IMR-90 (cell line): ENCODE data around the gene GABRA1. TPM values are rescaled to one million over a fixed set of nuclear protein-coding genes. Genes with fewer than 3 reads are reported as not detected.

Source experiments
- ATAC-seq: fragments of 200-7000 bp; cut with Tn5 transposase; 2 replicates; pipeline ENCODE4 v1.9.1; 2020; ENCODE audit warnings: low read depth, mild to moderate bottlenecking, moderate library complexity
- BruUV-seq: library from RNA; stranded (reverse); fragments of 400-500 nt; replicated peaks from 2 replicates; lab custom pipeline; 2021; lab: Mats Ljungman, UMichigan
- CTCF ChIA-PET: fragments of 300-600 bp; formaldehyde crosslinking; extraction: SDS; loops from one replicate; lab custom pipeline; 2021; ENCODE audit warnings: antibody characterized with exemption; lab: Yijun Ruan, JAX
- POLR2A ChIA-PET: fragments of 300-600 bp; sonication (Branson Sonifier 250); formaldehyde crosslinking; loops from one replicate; lab custom pipeline; 2022; ENCODE audit warnings: antibody characterized with exemption; ENCODE audit not compliant: unreplicated experiment; lab: Charles Lee
- DNase-seq: peaks from one replicate; pipeline ENCODE4 v3.0.0; 2013
- H2AFZ ChIP-seq: replicated peaks from 2 replicates; pipeline ENCODE3; 2013; ENCODE audit warnings: low read length, mild to moderate bottlenecking; ENCODE audit not compliant: poor library complexity
- H2AK5ac ChIP-seq: 2 replicates; pipeline ENCODE4 v1.6.1; 2013; ENCODE audit warnings: low read depth, low read length, inconsistent platforms
- H2AK9ac ChIP-seq: replicated peaks from 2 replicates; pipeline ENCODE3; 2013; ENCODE audit warnings: mild to moderate bottlenecking, low read depth, low read length, moderate library complexity; ENCODE audit not compliant: poor library complexity
- H2BK120ac ChIP-seq: 2 replicates; pipeline ENCODE4 v1.6.1; 2013; ENCODE audit warnings: low read depth, low read length, inconsistent platforms
- H2BK15ac ChIP-seq: 3 replicates; pipeline ENCODE4 v1.6.1; 2013; ENCODE audit warnings: low read depth, low read length, inconsistent platforms
- H2BK20ac ChIP-seq: 2 replicates; pipeline ENCODE4 v1.6.1; 2013; ENCODE audit warnings: low read depth, mild to moderate bottlenecking, inconsistent platforms, low read length, moderate library complexity
- H2BK5ac ChIP-seq: 2 replicates; pipeline ENCODE4 v1.6.1; 2013; ENCODE audit warnings: mild to moderate bottlenecking, low read depth, low read length, inconsistent platforms; ENCODE audit not compliant: poor library complexity, severe bottlenecking
- H3K14ac ChIP-seq: replicated peaks from 2 replicates; pipeline ENCODE4 v1.6.1; 2013; ENCODE audit warnings: low read depth, low read length, inconsistent platforms
- H3K18ac ChIP-seq: 2 replicates; pipeline ENCODE4 v1.6.1; 2013; ENCODE audit warnings: low read depth, low read length, control low read depth
- H3K23ac ChIP-seq: 2 replicates; pipeline ENCODE4 v1.6.1; 2013; ENCODE audit warnings: low read depth, low read length, inconsistent platforms
- H3K27ac ChIP-seq: 2 replicates; pipeline ENCODE4 v1.5.1; 2013; ENCODE audit warnings: mild to moderate bottlenecking, control low read depth, low read length; ENCODE audit not compliant: insufficient read depth
- H3K27me3 ChIP-seq: 2 replicates; pipeline ENCODE4 v1.6.1; 2013; ENCODE audit warnings: low read length; ENCODE audit not compliant: control insufficient read depth, insufficient read depth
- H3K36me3 ChIP-seq: 2 replicates; pipeline ENCODE4 v1.6.1; 2013; ENCODE audit warnings: low read length, mixed read lengths; ENCODE audit not compliant: control insufficient read depth, insufficient read depth
- H3K4ac ChIP-seq: 2 replicates; pipeline ENCODE4 v1.6.1; 2013; ENCODE audit warnings: low read depth, low read length, inconsistent platforms
- H3K4me1 ChIP-seq: 2 replicates; pipeline ENCODE4 v1.6.1; 2013; ENCODE audit warnings: low read length, mixed read lengths; ENCODE audit not compliant: control insufficient read depth, insufficient read depth
- H3K4me2 ChIP-seq: 2 replicates; pipeline ENCODE4 v1.6.1; 2013; ENCODE audit warnings: low read depth, mild to moderate bottlenecking, control low read depth, low read length, moderate library complexity
- H3K4me3 ChIP-seq: 2 replicates; pipeline ENCODE4 v1.5.1; 2013; ENCODE audit warnings: low read depth, mild to moderate bottlenecking, control low read depth, low read length, moderate library complexity; ENCODE audit not compliant: insufficient read depth
- H3K56ac ChIP-seq: 2 replicates; pipeline ENCODE4 v1.6.1; 2013; ENCODE audit warnings: low read length, inconsistent platforms; ENCODE audit not compliant: insufficient read depth; ENCODE audit errors: extremely low read depth
- H3K79me1 ChIP-seq, 2 experiments: 2 replicates each; pipeline ENCODE4 v1.6.1; 2013; ENCODE audit warnings: low read length in 2 of 2, inconsistent platforms in 1 of 2, low read depth in 1 of 2
- H3K9ac ChIP-seq: 2 replicates; pipeline ENCODE4 v1.6.1; 2013; ENCODE audit warnings: low read depth, low read length, control low read depth
- H3K9me1 ChIP-seq: 2 replicates; pipeline ENCODE4 v1.6.1; 2013; ENCODE audit warnings: low read length, inconsistent platforms; ENCODE audit not compliant: insufficient read depth
- H3K9me3 ChIP-seq: 2 replicates; pipeline ENCODE4 v1.6.1; 2013; ENCODE audit warnings: low read length; ENCODE audit not compliant: control insufficient read depth, insufficient read depth
- H4K20me1 ChIP-seq: 2 replicates; pipeline ENCODE4 v1.6.1; 2013; ENCODE audit warnings: low read length, inconsistent platforms; ENCODE audit not compliant: insufficient read depth
- H4K5ac ChIP-seq: 2 replicates; pipeline ENCODE4 v1.6.1; 2013; ENCODE audit warnings: mild to moderate bottlenecking, low read depth, low read length, control low read depth
- H4K8ac ChIP-seq, 2 experiments: 2 replicates each; pipeline ENCODE4 v1.6.1; 2013; ENCODE audit warnings: low read depth in 2 of 2, low read length in 2 of 2, control low read depth in 1 of 2, inconsistent platforms in 1 of 2
- H4K91ac ChIP-seq: 2 replicates; pipeline ENCODE4 v1.6.1; 2013; ENCODE audit warnings: low read depth, low read length, inconsistent platforms; ENCODE audit not compliant: insufficient read depth
- CTCF ChIP-seq: conservative IDR thresholded peaks from 2 replicates; pipeline ENCODE4 v1.5.1; 2012; ENCODE audit warnings: mild to moderate bottlenecking, low read depth, low read length, improper control_type of control experiment
- MAZ ChIP-seq: IDR thresholded peaks from 2 replicates; pipeline ENCODE4 v1.6.1; 2012; ENCODE audit warnings: low read depth, mild to moderate bottlenecking, low read length, improper control_type of control experiment, moderate library complexity, borderline replicate concordance
- NFE2L2 ChIP-seq: fragments of 150-350 bp; IDR thresholded peaks from 2 replicates; pipeline ENCODE4 v1.6.1; 2016; ENCODE audit warnings: low read depth, mild to moderate bottlenecking, low read length
- POLR2A ChIP-seq: IDR thresholded peaks from 2 replicates; pipeline ENCODE4 v1.6.1; 2012; ENCODE audit warnings: mild to moderate bottlenecking, low read depth, low read length
- RAD21 ChIP-seq: IDR thresholded peaks from 2 replicates; pipeline ENCODE4 v1.6.1; 2012; ENCODE audit warnings: low read length, improper control_type of control experiment
- WGBS, 2 experiments: methylation state at CpG; one replicate each; pipeline versions ENCODE4 v1.1.5 to v1.1.7; 2013; ENCODE audit warnings: missing lambda C conversion rate in 2 of 2; ENCODE audit not compliant: insufficient read length in 1 of 2; ENCODE audit errors: extremely low coverage in 2 of 2; 5-methylcytosine and 5-hydroxymethylcytosine counted together
- dilution Hi-C: fragments of 300-500 bp; cut with HindIII; formaldehyde crosslinking; loops from one replicate; pipeline ENCODE4 v1.14.3; 2018; ENCODE audit warnings: low sequenced_read_pairs; ENCODE audit not compliant: unreplicated experiment
- in situ Hi-C: fragments of 300-500 bp; cut with MboI; formaldehyde crosslinking; loops from 3 replicates; pipeline ENCODE4 v1.14.3; 2019; ENCODE audit warnings: low sequenced_read_pairs, inconsistent platforms, mixed read lengths
- intact Hi-C: fragments of 100-400 bp; cut with micrococcal nuclease; formaldehyde crosslinking; loops from 2 replicates; pipeline ENCODE4 v1.10.0; 2022
- polyA plus RNA-seq, 3 experiments: library from polyadenylated mRNA; depleted of rRNA; stranded (reverse); fragments of >200 nt; gene quantifications; 2 replicates each; pipeline ENCODE4 v1.2.3, GENCODE V29; 2012; ENCODE audit warnings: low replicate concordance in 1 of 3
- total RNA-seq: library from RNA; depleted of rRNA; stranded (reverse); fragments of >200 nt; gene quantifications from 2 replicates; pipeline ENCODE4 v1.2.3, GENCODE V29; 2012

The GABRA1 gene
- total and polyA plus RNA-seq, 2 of the 4 experiments (the other 2 are of a cell fraction): not detected

- Histone ChIP-seq H3K56ac (no peak overlapping the region), H3K79me1 (no peaks in the 10 kb centered on the region), H2BK5ac (no peak overlapping the region), H4K20me1 (no peaks in the 10 kb centered on the region), H2AFZ (no peak overlapping the region), H3K23ac (no peak overlapping the region), H3K4me3 (no peak overlapping the region), H3K27ac (no peak overlapping the region), H3K4me2 (no peak overlapping the region), H4K8ac (no peak overlapping the region), H3K9me1 (no peaks in the 10 kb centered on the region), H2BK15ac (no peak overlapping the region), H2AK9ac (no peak overlapping the region), H3K27me3 (no peaks in the 10 kb centered on the region), H3K18ac (no peak overlapping the region), H3K4me1 (no peaks in the 10 kb centered on the region), H4K5ac (no peak overlapping the region), H3K14ac (no peak overlapping the region), H3K9me3 (peaks cover 7% of the 10 kb centered on the region), H2AK5ac (no peak overlapping the region), H4K91ac (no peak overlapping the region), H3K36me3 (no peaks in the 10 kb centered on the region), H2BK120ac (no peak overlapping the region), H2BK20ac (no peak overlapping the region), H3K4ac (no peak overlapping the region), H3K9ac (no peak overlapping the region)
- intact Hi-C loops (no loop called here), dilution Hi-C loops (no loop called here), in situ Hi-C loops (no loop called here)
- POLR2A ChIA-PET: no interaction called here
- TF ChIP-seq POLR2A: no peak
- no peak for TF ChIP-seq NFE2L2
- no peak for TF ChIP-seq CTCF
- TF ChIP-seq RAD21: no peak
- TF ChIP-seq MAZ: no peak
- WGBS, 2 experiments: no CpG with 5 or more reads among the region's 5 CpGs
- no TSS peak for BruUV-seq
- DNase-seq (no peak), ATAC-seq (no peak)
- CTCF ChIA-PET: interaction anchor here (0.5 kb wide), 1 partner anchor 40 kb away, joined by 3 read pairs; no protein-coding TSS in a partner anchor
These were observed 1.2 kb upstream of the GABRA1 start for GRCh38 chr5:161846746-161847145.
